Astrocyte of the spinal cord (primary cell): Measurements from ENCODE around the gene MCM8.
"Not testable (repeated sequence)": the region's sequence is repeated elsewhere in the genome, so short reads cannot be mapped to it uniquely, and the experiment has no call there.

Experiments used
- DNase-seq: peaks from one replicate; pipeline ENCODE4 v3.0.0; 2011; ENCODE audit warnings: low read depth, low spot score
- H3K4me3 ChIP-seq: 2 replicates; pipeline ENCODE4 v1.5.1; 2011; ENCODE audit warnings: low read depth, mild to moderate bottlenecking, low read length, moderate library complexity
- CTCF ChIP-seq: IDR thresholded peaks from 2 replicates; pipeline ENCODE4 v1.5.1; 2012; ENCODE audit warnings: low read depth, mild to moderate bottlenecking, low read length, inconsistent platforms
- in situ Hi-C: cut with HindIII; loops from 2 replicates; pipeline ENCODE4 v1.10.0; 2017; ENCODE audit warnings: low sequenced_read_pairs

MCM8 gene

GRCh38 chr20:6017880-6018279 is 67.4 kb downstream of the MCM8 start:
- no peak for DNase-seq
- TF ChIP-seq CTCF, result no peak
- H3K4me3 ChIP-seq, result no peak overlapping the region
- in situ Hi-C loops, result no loop called here

GRCh38 chr20:6024768-6025167 is 74.3 kb downstream of the MCM8 start:
- DNase-seq, result no peak
- in situ Hi-C loops, result no loop called here
- H3K4me3 ChIP-seq, result no peak overlapping the region
- no peak for TF ChIP-seq CTCF

DNA sequence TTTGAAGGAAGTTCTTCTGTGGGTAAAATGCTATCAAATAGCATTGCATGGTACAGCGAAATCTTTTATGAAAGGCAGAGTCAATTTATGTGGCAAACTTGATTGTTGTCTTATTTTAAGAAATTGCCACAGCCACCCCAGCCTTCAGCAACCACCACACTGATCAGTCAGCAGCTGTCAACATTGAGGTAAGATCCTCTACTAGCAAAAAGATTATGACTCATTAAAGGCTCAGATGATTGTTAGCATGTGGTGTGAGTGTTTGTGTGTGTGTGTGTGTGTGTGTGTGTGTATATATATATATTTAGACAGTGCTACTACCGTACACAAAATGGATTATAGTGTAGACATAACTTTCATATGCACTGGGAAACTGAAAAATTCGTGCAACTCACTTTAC is 75.6 kb downstream of the MCM8 start:
- in situ Hi-C loops, result no loop called here
- no peak for DNase-seq
- H3K4me3 ChIP-seq, result no peak overlapping the region
- no peak for TF ChIP-seq CTCF

GRCh38 chr20:6028818-6029217 is 78.4 kb downstream of the MCM8 start:
- TF ChIP-seq CTCF, result no peak
- DNase-seq, result no peak
- no peak overlapping the region for H3K4me3 ChIP-seq
- in situ Hi-C loops, result no loop called here

DNA sequence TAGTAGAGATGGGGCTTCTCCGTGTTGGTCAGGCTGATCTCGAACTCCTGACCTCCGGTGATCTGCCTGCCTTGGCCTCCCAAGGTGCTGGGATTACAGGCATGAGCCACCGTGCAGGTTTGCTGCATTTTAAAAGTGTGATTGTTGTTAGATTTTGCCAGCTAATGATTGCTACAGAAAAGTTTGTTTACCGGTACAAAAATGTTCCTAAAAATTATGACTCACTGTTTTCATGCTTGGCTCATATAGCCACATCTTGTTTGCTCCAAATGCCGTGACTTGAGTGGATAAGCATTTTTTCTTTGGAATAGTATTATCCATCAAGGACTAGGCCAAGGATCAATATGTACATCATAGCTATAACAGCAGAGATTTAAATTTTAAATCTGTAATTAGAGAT is 79.1 kb downstream of the MCM8 start:
- in situ Hi-C loops, result no loop called here
- TF ChIP-seq CTCF, result no peak
- no peak overlapping the region for H3K4me3 ChIP-seq
- DNase-seq, result no peak

DNA sequence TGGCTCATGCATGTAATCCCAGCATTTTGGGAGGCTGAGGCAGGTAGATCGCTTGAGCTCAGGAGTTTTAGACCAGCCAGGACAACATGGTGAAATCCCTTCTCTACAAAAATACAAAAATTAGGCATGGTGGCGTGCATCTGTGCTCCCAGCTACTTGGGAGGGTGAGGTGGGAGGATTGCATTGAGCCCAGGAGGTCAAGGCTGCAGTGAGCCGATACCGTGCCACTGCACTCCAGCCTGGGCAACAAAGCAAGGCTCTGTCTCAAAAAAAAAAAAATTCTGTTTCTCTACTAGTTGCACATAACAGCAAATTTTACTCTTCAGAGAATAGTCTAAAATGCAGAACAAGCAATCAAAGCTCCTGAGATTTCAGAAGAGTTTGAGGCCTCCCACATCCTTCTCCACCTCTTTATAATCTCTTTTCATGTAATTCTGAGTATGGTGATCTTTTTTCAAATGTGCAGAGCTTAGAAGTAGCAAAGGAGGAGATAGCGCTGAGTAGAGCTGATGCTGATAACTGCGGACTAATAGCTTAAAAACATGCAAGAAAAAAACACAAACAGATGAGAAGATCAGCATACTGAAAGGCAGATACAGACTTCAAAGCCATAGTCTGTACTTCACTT is 80.1 kb downstream of the MCM8 start:
- DNase-seq, result no peak
- in situ Hi-C loops, result no loop called here
- no peak overlapping the region for H3K4me3 ChIP-seq
- TF ChIP-seq CTCF, result no peak

GRCh38 chr20:6032907-6033306 is 82.5 kb downstream of the MCM8 start:
- in situ Hi-C loops, DNase-seq, H3K4me3 ChIP-seq: not testable (repeated sequence)
